GM12865 (cell line): Measurements from ENCODE around the gene WASF2.

Source experiments
- DNase-seq: peaks from one replicate; pipeline ENCODE4 v3.0.0; 2010; ENCODE audit warnings: low read depth
- H3K4me3 ChIP-seq: 2 replicates; pipeline ENCODE4 v1.5.1; 2011; ENCODE audit warnings: mild to moderate bottlenecking, low read depth, low read length, control low read depth
- CTCF ChIP-seq: IDR thresholded peaks from 2 replicates; pipeline ENCODE4 v1.5.1; 2011; ENCODE audit warnings: low read length, control low read depth, low read depth, inconsistent platforms; ENCODE audit not compliant: insufficient read depth; ENCODE audit errors: missing control alignments

The WASF2 gene

DNA sequence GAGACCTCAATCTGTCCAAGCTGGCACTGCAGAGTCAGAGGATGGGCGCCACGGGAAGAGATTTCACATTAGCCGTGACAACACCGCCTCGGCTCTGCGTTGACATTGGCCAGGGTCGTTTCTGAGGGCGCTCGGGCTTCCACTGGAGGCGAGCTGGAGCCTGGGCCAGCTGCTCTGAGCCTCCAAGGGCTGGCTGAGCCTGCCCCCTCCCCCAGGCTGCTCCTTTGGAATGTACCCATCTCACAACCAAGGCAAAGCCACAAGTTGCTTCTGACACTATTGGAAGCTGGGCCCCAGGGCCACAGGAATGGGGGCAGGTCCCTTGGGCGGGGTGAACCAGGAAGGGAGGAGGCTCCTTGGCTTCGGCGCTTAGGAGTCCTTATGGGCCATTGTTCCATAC lies 84.9 kb downstream of the WASF2 start:
- no peak for TF ChIP-seq CTCF

DNA sequence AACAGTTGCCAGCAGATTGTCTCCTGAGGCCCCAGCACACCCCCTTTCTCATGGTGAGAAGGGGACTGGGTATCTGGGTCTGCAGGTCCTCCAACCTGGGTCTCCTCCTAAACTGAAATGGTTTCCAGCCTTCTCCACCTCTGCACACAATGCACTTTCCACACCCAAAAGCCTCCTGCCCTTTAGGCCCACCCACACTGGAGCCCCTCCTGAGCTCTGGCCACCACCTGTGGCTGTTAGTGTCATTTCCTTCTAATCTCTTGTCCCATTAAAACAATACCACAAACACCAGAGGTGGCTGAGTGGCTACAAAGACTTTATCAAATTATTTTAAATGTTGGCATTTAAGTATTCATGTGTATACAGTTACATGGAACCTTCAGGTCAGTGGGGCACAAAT lies 86.0 kb downstream of the WASF2 start:
- DNase-seq = no peak
- no peak for TF ChIP-seq CTCF
- H3K4me3 ChIP-seq = no peak overlapping the region

More for the DNA sequence above, 84.9 kb downstream of the WASF2 start:
- DNase-seq = no peak
- H3K4me3 ChIP-seq = no peak overlapping the region

GRCh38 chr1:27403065-27403726 lies 86.8 kb downstream of the WASF2 start:
- no peak overlapping the region for H3K4me3 ChIP-seq
- no peak for DNase-seq
- peak; percentile 12 for TF ChIP-seq CTCF

DNA sequence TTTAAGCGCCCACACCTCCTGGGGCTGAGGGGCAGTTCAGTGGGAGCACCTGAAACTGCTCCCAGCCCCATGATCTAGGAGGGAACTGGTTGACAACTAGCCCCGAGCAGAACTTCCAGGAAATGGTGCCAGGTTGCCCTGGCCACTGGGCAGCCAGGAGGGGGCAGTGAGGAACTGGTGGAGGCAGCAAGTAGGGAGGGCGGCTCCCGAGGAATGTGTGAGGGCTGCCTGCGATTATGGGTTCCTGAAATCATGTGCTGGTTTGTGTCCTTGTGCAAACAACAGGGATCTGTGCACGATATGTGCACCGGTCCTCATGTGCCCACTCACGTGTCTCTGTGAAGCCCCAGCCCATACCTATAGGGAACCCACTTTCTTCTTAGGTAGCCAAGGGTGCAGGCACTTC lies 87.6 kb downstream of the WASF2 start:
- DNase-seq = peak; percentile 52
- TF ChIP-seq CTCF = peak; percentile 23
- H3K4me3 ChIP-seq = no peak overlapping the region

- no peak overlapping the region for H3K4me3 ChIP-seq
- TF ChIP-seq CTCF = no peak
- DNase-seq = no peak
Observed at GRCh38 chr1:27400963-27401341, 89.0 kb downstream of the WASF2 start.

DNA sequence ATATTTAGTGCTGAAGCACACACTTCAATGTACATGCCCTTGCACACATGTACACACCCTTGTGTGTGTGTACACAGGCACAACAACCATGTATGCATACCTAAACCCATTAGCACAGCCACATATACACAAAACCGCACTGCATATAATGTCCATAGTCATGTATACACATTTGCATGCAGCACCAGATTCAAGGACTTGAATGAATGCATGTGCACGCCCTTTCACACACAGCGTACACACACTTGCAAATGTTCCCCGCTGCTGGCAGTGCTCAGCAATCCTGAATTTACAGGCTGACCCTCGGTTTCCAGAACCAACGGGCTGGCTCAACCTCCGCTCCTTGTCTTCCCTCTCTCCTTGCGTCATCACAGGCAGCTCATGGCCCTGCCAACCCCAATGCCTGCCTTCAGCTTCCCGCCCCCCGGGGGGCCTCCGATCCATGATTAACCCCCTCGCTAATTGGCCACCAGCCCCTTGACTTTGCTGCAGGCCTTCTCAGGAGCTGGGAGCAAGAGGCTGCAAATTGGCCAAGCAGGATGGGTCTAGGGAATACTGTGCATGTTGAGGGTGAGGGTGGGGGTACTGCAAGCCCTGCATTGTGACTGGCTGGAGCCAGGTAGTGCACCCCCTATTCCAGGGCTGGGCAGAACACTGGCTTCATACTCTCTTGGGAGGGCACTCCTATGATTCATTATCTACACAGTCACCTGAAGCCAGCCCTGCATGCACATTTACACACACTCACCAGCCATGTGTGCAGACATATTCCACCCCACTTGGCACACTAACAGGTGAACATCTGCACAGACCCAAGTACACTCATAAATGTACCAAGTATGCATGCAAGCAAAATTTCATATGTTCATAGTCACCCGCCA lies 89.6 kb downstream of the WASF2 start:
- TF ChIP-seq CTCF = no peak
- H3K4me3 ChIP-seq = no peak overlapping the region
- no peak for DNase-seq
